ENCODE measurements around the gene ALX3.
"Not testable (repeated sequence)": the region's sequence is repeated elsewhere in the genome, so short reads cannot be mapped to it uniquely, and the experiment has no call there.

ALX3 gene

GRCh38 chr1:110089561-110090275, 19.2 kb upstream of the ALX3 start:
- no peak for DNase-seq (ENCODE audit: low spot score)

- no peak for DNase-seq (ENCODE audit: low spot score)
These were observed 18.4 kb upstream of the ALX3 start for GRCh38 chr1:110088739-110089316.

- peak; percentile 20 for DNase-seq (ENCODE audit: low spot score)
These were observed 17.6 kb upstream of the ALX3 start for GRCh38 chr1:110087812-110088738.

- no peak for DNase-seq (ENCODE audit: low spot score)
These were observed 16.5 kb upstream of the ALX3 start for GRCh38 chr1:110086961-110087360.

- DNase-seq (ENCODE audit: low spot score) = no peak
These were observed 15.2 kb upstream of the ALX3 start for GRCh38 chr1:110085671-110086070.

GRCh38 chr1:110084227-110085078, 14.0 kb upstream of the ALX3 start:
- DNase-seq (ENCODE audit: low spot score) = no peak

GRCh38 chr1:110083866-110084226, 13.4 kb upstream of the ALX3 start:
- DNase-seq (ENCODE audit: low spot score) = no peak

GRCh38 chr1:110083061-110083865, 12.8 kb upstream of the ALX3 start:
- DNase-seq (ENCODE audit: low spot score) = no peak

GRCh38 chr1:110082477-110082876, 12.0 kb upstream of the ALX3 start:
- DNase-seq (ENCODE audit: low spot score) = no peak

GRCh38 chr1:110081061-110081460, 10.6 kb upstream of the ALX3 start:
- no peak for DNase-seq (ENCODE audit: low spot score)

- DNase-seq (ENCODE audit: low spot score) = not testable (repeated sequence)
These were observed 9.5 kb upstream of the ALX3 start for GRCh38 chr1:110079995-110080394.

- DNase-seq (ENCODE audit: low spot score) = no peak
These were observed 6.5 kb upstream of the ALX3 start for GRCh38 chr1:110076789-110077500.

GRCh38 chr1:110074166-110074565, 3.7 kb upstream of the ALX3 start:
- no peak for DNase-seq (ENCODE audit: low spot score)

- no peak for DNase-seq (ENCODE audit: low spot score)
These were observed 196 bp downstream of the ALX3 start for GRCh38 chr1:110070282-110070669.

GRCh38 chr1:110069404-110070281, 829 bp downstream of the ALX3 start:
- DNase-seq (ENCODE audit: low spot score) = no peak

GRCh38 chr1:110068646-110069403, 1.6 kb downstream of the ALX3 start:
- DNase-seq (ENCODE audit: low spot score) = no peak

GRCh38 chr1:110067893-110068645, 2.4 kb downstream of the ALX3 start:
- no peak for DNase-seq (ENCODE audit: low spot score)

- DNase-seq (ENCODE audit: low spot score) = no peak
These were observed 3.0 kb downstream of the ALX3 start for GRCh38 chr1:110067479-110067892.
